Spleen (tissue), 11 donors: ENCODE data around the gene HABP2. TPM values are rescaled to one million over a fixed set of nuclear protein-coding genes. Genes with fewer than 3 reads are reported as not detected.

Experiments used
- DNase-seq: peaks from one replicate; pipeline ENCODE4 v3.0.0-alpha.2; 2020
- H3K27ac ChIP-seq, 8 donors: fragments of 200-600 bp; sonication (generic) in 7 of 8; 1 replicate in 4 of 8; 2 replicates in 4 of 8; pipeline versions ENCODE4 v1.5.0 to v1.8.0; 2016 to 2021; ENCODE audit warnings: inconsistent platforms in 4 of 8, mild to moderate bottlenecking in 4 of 8, moderate library complexity in 1 of 8
- H3K27me3 ChIP-seq, 7 donors: fragments of 200-600 bp; sonication (generic) in 6 of 7; replicated peaks in 1 of 7; 1 replicate in 4 of 7; 2 replicates in 3 of 7; pipeline versions ENCODE4 v1.5.0 to v1.8.0; 2016 to 2021; ENCODE audit warnings: inconsistent platforms in 3 of 7, mild to moderate bottlenecking in 1 of 7
- H3K36me3 ChIP-seq, 6 donors: fragments of 200-600 bp; sonication (generic) in 5 of 6; 1 replicate in 4 of 6; 2 replicates in 2 of 6; pipeline versions ENCODE4 v1.5.0 to v1.8.0; 2016 to 2021; ENCODE audit warnings: inconsistent platforms in 2 of 6
- H3K4me1 ChIP-seq, 6 donors: fragments of 200-600 bp; sonication (generic) in 5 of 6; 1 replicate in 3 of 6; 2 replicates in 3 of 6; pipeline versions ENCODE4 v1.5.0 to v1.8.0; 2016 to 2021; ENCODE audit warnings: inconsistent platforms in 3 of 6
- H3K4me3 ChIP-seq, 8 donors: fragments of 200-600 bp; sonication (generic) in 7 of 8; 1 replicate in 4 of 8; 2 replicates in 4 of 8; pipeline versions ENCODE4 v1.5.0 to v1.8.0; 2016 to 2021; ENCODE audit warnings: inconsistent platforms in 4 of 8, mild to moderate bottlenecking in 4 of 8, moderate library complexity in 2 of 8
- H3K9me3 ChIP-seq, 8 donors: fragments of 200-600 bp; sonication (generic) in 7 of 8; 1 replicate in 4 of 8; 2 replicates in 4 of 8; pipeline versions ENCODE4 v1.5.0 to v1.8.0; 2016 to 2021; ENCODE audit warnings: inconsistent platforms in 4 of 8
- POLR2A ChIP-seq, 3 donors: fragments of 450-650 bp; IDR thresholded peaks; one replicate each; pipeline ENCODE4 v1.5.1; 2017; ENCODE audit warnings: antibody characterized with exemption in 3 of 3, mild to moderate bottlenecking in 1 of 3
- POLR2AphosphoS5 ChIP-seq, 3 donors: sonication (generic); formaldehyde crosslinking; IDR thresholded peaks; one replicate each; pipeline ENCODE4 v1.5.1; 2017; ENCODE audit warnings: antibody characterized with exemption in 3 of 3
- WGBS, 5 donors: extraction: QIAGEN DNeasy Blood & Tissue Kit in 3 of 5; methylation state at CpG; one replicate each; pipeline versions ENCODE4 v1.1.5 to v1.1.7; 2013 to 2018; 5-methylcytosine and 5-hydroxymethylcytosine counted together
- intact Hi-C: fragments of 100-400 bp; cut with DNase I; formaldehyde crosslinking; loops from one replicate; pipeline ENCODE4 v1.15.0; 2023; ENCODE audit warnings: low total_unique reads
- polyA plus RNA-seq, 3 donors: library from polyadenylated mRNA; stranded (reverse); fragments of 200-250 nt; gene quantifications; one replicate each; pipeline ENCODE4 v1.2.1, GENCODE V29; 2013
- total RNA-seq, 7 donors: library from RNA; depleted of rRNA in 3 of 7; stranded (reverse); fragments of >200 nt in 3 of 7; fragmentation: NEBNext Ultra II Directional in 4 of 7; extraction: Animal tissue kit (Norgen Biotek cat#: 25700) in 4 of 7; gene quantifications; one replicate each; pipeline versions ENCODE4 v1.1.0 to v1.2.1, GENCODE V29; 2016 to 2021
- TF ChIP-seq, protein P1 (sequence below), 11 experiments: fragments of 200-600 bp in 7 of 11; fragments of 450-650 bp in 4 of 11; sonication (generic) in 4 of 11; IDR thresholded peaks in 8 of 11; conservative IDR thresholded peaks in 3 of 11; 1 replicate in 7 of 11; 2 replicates in 4 of 11; pipeline versions ENCODE4 v1.4.0 to v1.8.0; 2016 to 2021; ENCODE audit warnings: antibody characterized with exemption in 11 of 11, inconsistent platforms in 4 of 11, mild to moderate bottlenecking in 1 of 11
- donor health status: healthy with polysubstance abuse.
- donor health status: DM: no; HTN: no; CAD: no; lungs with moderate emphysema.
- donor health status: DM: no; HTN: no; CAD: no.
- donor health status: Bipolar disorder and iron deficiency.
- donor health status: healthy.
- donor health status: DM: no; HTN: no; CAD: no.
- donor health status: DM: yes; HTN: yes; CAD: no.

HABP2 gene
- total and polyA plus RNA-seq, 10 donors: not detected

DNA sequence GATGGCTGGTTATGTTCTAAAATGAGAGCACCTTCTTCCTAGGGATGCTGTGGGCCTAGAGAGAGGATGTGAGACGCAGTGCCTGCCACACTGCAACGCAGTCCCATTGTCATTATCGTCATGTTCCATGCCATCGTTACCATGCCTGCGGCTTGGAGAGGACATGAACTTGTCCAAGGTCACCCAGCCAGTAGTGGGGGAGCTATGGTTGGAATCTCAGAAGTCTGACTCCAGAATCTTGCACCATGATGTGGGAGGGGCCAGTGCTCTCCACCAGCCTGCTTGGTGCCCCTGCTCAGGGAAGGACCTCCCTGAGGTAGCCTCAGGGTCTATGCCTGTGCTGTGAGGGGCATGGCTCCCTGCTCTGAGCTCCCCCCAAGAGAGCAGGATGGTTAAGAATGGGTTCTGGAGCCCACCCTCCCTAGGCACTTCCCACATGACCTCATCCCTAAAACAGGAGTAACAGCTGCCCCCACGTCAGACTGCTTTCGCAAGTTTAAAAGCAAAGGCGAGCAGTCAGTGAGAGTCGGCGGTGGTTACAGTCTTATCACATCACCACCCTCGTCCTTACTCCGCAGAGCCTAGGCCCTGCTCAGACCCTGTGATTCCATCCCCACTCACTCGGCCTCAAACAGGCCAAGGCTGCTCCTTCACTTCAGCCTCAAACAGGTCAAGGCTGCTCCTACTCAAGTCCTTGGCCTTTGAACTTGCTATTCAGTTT, 50.4 kb downstream of the HABP2 start:
- TF ChIP-seq POLR2AphosphoS5 (IDR thresholded peaks at IDR 0.05) (no peak), POLR2A (IDR thresholded peaks at IDR 0.05) (no peak)
- TF ChIP-seq, protein P1, sequence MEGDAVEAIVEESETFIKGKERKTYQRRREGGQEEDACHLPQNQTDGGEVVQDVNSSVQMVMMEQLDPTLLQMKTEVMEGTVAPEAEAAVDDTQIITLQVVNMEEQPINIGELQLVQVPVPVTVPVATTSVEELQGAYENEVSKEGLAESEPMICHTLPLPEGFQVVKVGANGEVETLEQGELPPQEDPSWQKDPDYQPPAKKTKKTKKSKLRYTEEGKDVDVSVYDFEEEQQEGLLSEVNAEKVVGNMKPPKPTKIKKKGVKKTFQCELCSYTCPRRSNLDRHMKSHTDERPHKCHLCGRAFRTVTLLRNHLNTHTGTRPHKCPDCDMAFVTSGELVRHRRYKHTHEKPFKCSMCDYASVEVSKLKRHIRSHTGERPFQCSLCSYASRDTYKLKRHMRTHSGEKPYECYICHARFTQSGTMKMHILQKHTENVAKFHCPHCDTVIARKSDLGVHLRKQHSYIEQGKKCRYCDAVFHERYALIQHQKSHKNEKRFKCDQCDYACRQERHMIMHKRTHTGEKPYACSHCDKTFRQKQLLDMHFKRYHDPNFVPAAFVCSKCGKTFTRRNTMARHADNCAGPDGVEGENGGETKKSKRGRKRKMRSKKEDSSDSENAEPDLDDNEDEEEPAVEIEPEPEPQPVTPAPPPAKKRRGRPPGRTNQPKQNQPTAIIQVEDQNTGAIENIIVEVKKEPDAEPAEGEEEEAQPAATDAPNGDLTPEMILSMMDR (IDR thresholded peaks at IDR 0.05 in 8 of 11, conservative IDR thresholded peaks at IDR 0.05 in 3 of 11): no peak
- 76 to 89% (median 83%) methylated on average over 10 to 13 of the region's 13 CpGs for WGBS, 5 donors
- no peak for DNase-seq
- Histone ChIP-seq H3K9me3 (peaks cover 0 to 9% (median 0%) of the 10 kb centered on the region in 8 donors), H3K27ac (no peak overlapping the region), H3K4me1 (no peaks in the 10 kb centered on the region), H3K27me3 (peaks cover 0 to 7% (median 0%) of the 10 kb centered on the region in 7 donors), H3K36me3 (no peaks in the 10 kb centered on the region), H3K4me3 (no peak overlapping the region)
- intact Hi-C loops: no loop called here

DNA sequence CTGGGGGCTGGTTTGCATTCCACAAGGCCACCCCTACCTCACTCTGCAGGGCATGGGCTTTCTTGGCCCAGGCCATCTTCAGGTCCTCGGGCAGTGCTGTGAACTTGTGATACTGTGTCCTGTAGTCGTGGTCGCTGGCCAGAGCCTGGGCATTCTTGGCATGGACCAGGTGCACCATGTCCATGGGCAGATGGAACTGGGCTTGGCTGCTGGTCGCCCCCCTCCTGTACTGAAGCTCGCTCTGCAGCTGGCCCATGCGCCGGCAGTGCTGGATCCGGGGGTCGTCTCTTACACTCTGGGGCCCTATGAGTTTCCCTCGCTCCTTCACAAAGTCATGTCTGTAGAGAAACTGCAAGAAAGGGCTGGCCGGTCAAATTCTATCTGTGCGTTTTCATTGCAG, 51.7 kb downstream of the HABP2 start:
- TF ChIP-seq POLR2A (IDR thresholded peaks at IDR 0.05) (no peak), POLR2AphosphoS5 (IDR thresholded peaks at IDR 0.05) (no peak)
- TF ChIP-seq, protein P1 (IDR thresholded peaks at IDR 0.05 in 8 of 11, conservative IDR thresholded peaks at IDR 0.05 in 3 of 11): no peak
- Histone ChIP-seq H3K27ac (no peak overlapping the region), H3K4me1 (no peaks in the 10 kb centered on the region), H3K27me3 (peaks cover 0 to 15% (median 0%) of the 10 kb centered on the region in 7 donors), H3K36me3 (no peaks in the 10 kb centered on the region), H3K9me3 (peaks cover 0 to 9% (median 0%) of the 10 kb centered on the region in 8 donors), H3K4me3 (no peak overlapping the region)
- intact Hi-C loops: no loop called here
- 85 to 96% (median 94%) methylated on average over 12 of the region's 12 CpGs for WGBS, 5 donors
- DNase-seq: no peak

DNA sequence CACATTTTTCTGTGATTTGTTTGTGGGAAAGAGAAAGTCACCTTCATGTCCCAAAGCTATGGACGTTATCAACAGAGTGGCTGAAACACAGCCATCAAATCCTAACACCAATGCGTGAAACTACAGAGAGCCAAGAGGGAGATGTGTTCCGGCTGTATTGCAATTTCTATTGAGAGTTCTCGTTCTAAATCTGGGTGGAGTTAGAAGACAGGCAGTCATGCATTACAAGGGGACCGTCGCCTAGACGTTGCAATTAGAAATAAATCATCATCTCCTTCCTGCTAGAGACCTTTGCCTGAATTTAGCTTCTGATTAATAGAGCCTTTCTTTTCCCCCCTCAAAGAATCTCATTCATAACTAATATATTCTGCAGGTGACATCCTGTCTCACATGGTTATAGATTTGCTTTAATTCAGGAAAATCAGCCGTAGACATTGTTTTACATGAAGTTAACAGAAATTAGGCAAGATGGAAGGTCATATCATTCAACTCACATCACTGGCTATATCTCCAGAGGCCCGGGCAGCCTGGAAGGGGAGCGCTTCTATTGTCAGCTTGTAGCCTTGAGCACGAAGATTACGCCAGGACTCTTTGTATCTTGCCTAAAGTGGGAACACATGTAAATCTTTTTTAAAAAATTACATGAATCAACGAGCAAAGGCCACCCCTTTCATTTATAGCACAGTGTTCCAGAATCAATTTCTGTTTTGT, 52.6 kb downstream of the HABP2 start:
- Histone ChIP-seq H3K27me3 (peaks cover 0 to 21% (median 0%) of the 10 kb centered on the region in 7 donors), H3K4me1 (no peaks in the 10 kb centered on the region), H3K4me3 (no peak overlapping the region), H3K27ac (no peak overlapping the region), H3K36me3 (no peaks in the 10 kb centered on the region), H3K9me3 (peaks cover 0 to 7% (median 0%) of the 10 kb centered on the region in 8 donors)
- intact Hi-C loops: no loop called here
- 65 to 70% (median 67%) methylated on average over 13 of the region's 13 CpGs for whole genome bisulfite sequencing, 5 donors
- DNase-seq: no peak
- no peak for TF ChIP-seq POLR2AphosphoS5 (IDR thresholded peaks at IDR 0.05)

DNA sequence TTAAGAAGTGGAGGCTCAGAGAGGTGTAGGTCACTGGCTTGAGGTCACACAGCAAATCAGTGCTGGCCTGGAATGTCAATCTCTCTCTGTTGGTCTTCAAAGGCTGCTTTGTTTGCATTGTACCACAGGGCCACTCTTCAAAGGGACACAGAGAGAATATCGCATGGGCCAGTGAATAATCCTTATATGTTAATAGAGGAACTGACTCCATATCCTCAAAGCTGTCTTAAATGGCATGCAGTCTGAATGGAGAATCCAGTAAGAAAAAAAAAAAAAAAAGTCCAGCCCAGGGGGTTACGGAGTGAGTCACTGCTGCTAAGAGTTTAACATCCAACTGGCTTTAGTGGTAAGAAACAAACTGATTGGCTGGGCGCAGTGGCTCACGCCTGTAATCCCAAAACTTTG, 56.9 kb downstream of the HABP2 start:
- no peak for DNase-seq
- intact Hi-C loops: no loop called here
- H3K4me1 ChIP-seq: no peaks in the 10 kb centered on the region
- H3K4me3 ChIP-seq: no peak overlapping the region
- H3K27ac ChIP-seq: no peak overlapping the region
- H3K36me3 ChIP-seq: no peaks in the 10 kb centered on the region
- TF ChIP-seq POLR2AphosphoS5 (IDR thresholded peaks at IDR 0.05): no peak
- no peak for TF ChIP-seq POLR2A (IDR thresholded peaks at IDR 0.05)
- TF ChIP-seq, protein P1 (IDR thresholded peaks at IDR 0.05 in 8 of 11, conservative IDR thresholded peaks at IDR 0.05 in 3 of 11): no peak
- H3K9me3 ChIP-seq: no peaks in the 10 kb centered on the region
- WGBS, 5 donors: 72 to 92% (median 88%) methylated on average over 4 of the region's 4 CpGs
- peaks cover 0 to 35% (median 0%) of the 10 kb centered on the region in 7 donors for H3K27me3 ChIP-seq
